Prostate gland (tissue), 2 donors: ENCODE data around the gene CYP2A6. TPM values are rescaled to one million over a fixed set of nuclear protein-coding genes. Genes with fewer than 3 reads are reported as not detected.
A peak's percentile ranks its signal among the peaks of the same experiment; 100 is the strongest.
"Not testable (repeated sequence)": the region's sequence is repeated elsewhere in the genome, so short reads cannot be mapped to it uniquely, and the experiment has no call there.

ENCODE experiments used
- DNase-seq: peaks from one replicate; pipeline ENCODE4 v3.0.0-alpha.2; 2019; ENCODE audit warnings: low spot score
- H3K27ac ChIP-seq, 2 donors: fragments of 200-600 bp; sonication (generic); 2 replicates each; pipeline ENCODE4 v1.5.1; 2017 to 2019
- H3K27me3 ChIP-seq: fragments of 200-600 bp; sonication (generic); replicated peaks from 2 replicates; pipeline ENCODE4 v1.5.1; 2019; ENCODE audit not compliant: insufficient read depth
- H3K36me3 ChIP-seq, 2 donors: fragments of 200-600 bp; sonication (generic); 1 replicate in 1 of 2; 2 replicates in 1 of 2; pipeline versions ENCODE4 v1.5.1 to v1.8.1; 2017 to 2019
- H3K4me1 ChIP-seq: fragments of 200-600 bp; sonication (generic); replicated peaks from 2 replicates; pipeline ENCODE4 v1.5.1; 2019
- H3K4me3 ChIP-seq, 2 donors: fragments of 200-600 bp; sonication (generic); 2 replicates each; pipeline ENCODE4 v1.5.1; 2017 to 2019
- H3K9me3 ChIP-seq: fragments of 200-600 bp; sonication (generic); 2 replicates; pipeline ENCODE4 v1.5.1; 2017
- POLR2A ChIP-seq: fragments of 450-650 bp; IDR thresholded peaks from one replicate; pipeline ENCODE4 v1.6.1; 2016; ENCODE audit warnings: antibody characterized with exemption, mild to moderate bottlenecking
- POLR2AphosphoS5 ChIP-seq: sonication (generic); formaldehyde crosslinking; IDR thresholded peaks from one replicate; pipeline ENCODE4 v1.6.1; 2017; ENCODE audit warnings: antibody characterized with exemption
- WGBS: methylation state at CpG from one replicate; pipeline ENCODE4 v1.1.5; 2018; 5-methylcytosine and 5-hydroxymethylcytosine counted together
- intact Hi-C: fragments of 100-400 bp; cut with DNase I; formaldehyde crosslinking; loops from one replicate; pipeline ENCODE4 v1.14.2; 2022
- total RNA-seq, 2 donors: library from RNA; depleted of rRNA; stranded (reverse); fragments of >200 nt; gene quantifications; one replicate each; pipeline ENCODE4 v1.1.0, GENCODE V29; 2016
- TF ChIP-seq, protein P1 (sequence below), 4 experiments: fragments of 200-600 bp in 2 of 4; fragments of 450-650 bp in 2 of 4; sonication (generic) in 2 of 4; IDR thresholded peaks; 1 replicate in 3 of 4; 2 replicates in 1 of 4; pipeline ENCODE4 v1.5.1; 2016 to 2019; ENCODE audit warnings: antibody characterized with exemption in 4 of 4, mild to moderate bottlenecking in 2 of 4, moderate library complexity in 2 of 4

CYP2A6 gene
- total RNA-seq, 2 donors from 2014 or later: 1.1 TPM; not detected in 1

DNA sequence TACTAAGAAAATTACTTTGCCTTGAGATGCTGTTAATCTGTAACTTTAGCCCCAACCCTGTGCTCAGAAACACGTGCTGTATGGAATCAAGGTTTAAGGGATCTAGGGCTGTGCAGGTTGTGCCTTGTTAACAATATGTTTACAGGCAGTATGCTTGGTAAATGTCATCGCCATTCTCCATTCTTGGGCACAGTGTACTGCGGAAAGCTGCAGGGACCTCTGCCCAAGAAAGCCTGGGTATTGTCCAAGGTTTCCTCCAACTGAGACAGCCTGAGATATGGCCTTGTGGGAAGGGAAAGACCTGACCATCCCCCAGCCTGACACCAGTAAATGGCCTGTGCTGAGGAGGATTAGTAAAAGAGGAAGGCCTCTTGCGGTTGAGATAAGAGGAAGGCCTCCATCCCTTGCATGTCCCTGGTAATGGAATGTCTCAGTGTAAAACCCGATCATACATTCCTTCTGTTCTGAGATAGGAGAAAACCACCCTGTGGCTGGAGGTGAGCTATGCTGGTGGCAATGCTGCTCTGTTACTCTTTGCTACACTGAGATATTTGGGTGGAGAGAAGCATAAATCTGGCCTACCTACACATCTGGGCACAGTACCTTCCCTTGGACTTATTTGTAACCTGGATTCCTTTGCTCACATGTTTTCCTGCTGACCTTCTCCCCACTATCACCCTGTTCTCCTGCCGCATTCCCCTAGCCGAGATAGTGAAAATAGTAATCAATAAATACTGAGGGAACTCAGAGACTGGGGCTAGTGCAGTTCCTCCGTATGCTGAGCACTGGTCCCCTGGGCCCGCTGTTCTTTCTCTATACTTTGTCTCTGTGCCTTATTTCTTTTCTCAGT, 27.3 kb downstream of the CYP2A6 start:
- TF ChIP-seq POLR2AphosphoS5: peak; percentile 79
- WGBS: 49% methylated on average over 9 of the region's 9 CpGs
- intact Hi-C loops: loop anchor here (5.0 kb wide), 1 partner anchor 161 kb away; no protein-coding TSS in a partner anchor
- H3K4me3 ChIP-seq, H3K9me3 ChIP-seq, H3K4me1 ChIP-seq, DNase-seq, H3K36me3 ChIP-seq, H3K27me3 ChIP-seq: not testable (repeated sequence)
- H3K27ac ChIP-seq: peak overlapping the region; percentile 50 to 74

DNA sequence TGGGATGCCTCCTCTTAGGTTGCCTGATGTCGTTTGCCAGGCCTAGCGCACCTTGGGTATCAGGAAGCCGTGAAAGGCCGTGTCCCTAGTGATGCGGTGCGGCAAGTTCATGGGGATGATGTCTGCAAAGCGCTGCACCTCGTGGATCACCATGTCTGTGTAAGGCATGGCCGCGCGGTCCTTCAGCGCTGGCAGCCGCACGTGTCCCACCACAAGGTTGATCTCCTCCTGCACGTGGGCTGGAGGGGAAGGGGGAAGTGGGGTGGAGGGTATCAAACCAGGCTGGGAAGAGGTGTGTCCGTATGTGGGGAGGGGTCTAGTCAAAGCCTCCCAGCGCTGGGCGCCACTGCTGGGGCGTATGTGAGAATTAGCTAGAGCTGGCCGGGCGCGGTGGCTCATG, 28.1 kb downstream of the CYP2A6 start:
- 91% methylated on average over 22 of the region's 22 CpGs for WGBS
- Histone ChIP-seq H3K4me3 (no peak overlapping the region), H3K27ac (peak overlapping the region; percentile 50 to 74), H3K27me3 (no peaks in the 10 kb centered on the region), H3K9me3 (no peaks in the 10 kb centered on the region), H3K36me3 (no peaks in the 10 kb centered on the region), H3K4me1 (peaks cover 3% of the 10 kb centered on the region)
- intact Hi-C loops: loop anchor here (5.0 kb wide), 1 partner anchor 160 kb away; no protein-coding TSS in a partner anchor
- DNase-seq: no peak
- TF ChIP-seq POLR2A (no peak), POLR2AphosphoS5 (no peak)
- TF ChIP-seq, protein P1, sequence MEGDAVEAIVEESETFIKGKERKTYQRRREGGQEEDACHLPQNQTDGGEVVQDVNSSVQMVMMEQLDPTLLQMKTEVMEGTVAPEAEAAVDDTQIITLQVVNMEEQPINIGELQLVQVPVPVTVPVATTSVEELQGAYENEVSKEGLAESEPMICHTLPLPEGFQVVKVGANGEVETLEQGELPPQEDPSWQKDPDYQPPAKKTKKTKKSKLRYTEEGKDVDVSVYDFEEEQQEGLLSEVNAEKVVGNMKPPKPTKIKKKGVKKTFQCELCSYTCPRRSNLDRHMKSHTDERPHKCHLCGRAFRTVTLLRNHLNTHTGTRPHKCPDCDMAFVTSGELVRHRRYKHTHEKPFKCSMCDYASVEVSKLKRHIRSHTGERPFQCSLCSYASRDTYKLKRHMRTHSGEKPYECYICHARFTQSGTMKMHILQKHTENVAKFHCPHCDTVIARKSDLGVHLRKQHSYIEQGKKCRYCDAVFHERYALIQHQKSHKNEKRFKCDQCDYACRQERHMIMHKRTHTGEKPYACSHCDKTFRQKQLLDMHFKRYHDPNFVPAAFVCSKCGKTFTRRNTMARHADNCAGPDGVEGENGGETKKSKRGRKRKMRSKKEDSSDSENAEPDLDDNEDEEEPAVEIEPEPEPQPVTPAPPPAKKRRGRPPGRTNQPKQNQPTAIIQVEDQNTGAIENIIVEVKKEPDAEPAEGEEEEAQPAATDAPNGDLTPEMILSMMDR (IDR thresholded peaks at IDR 0.05): no peak

DNA sequence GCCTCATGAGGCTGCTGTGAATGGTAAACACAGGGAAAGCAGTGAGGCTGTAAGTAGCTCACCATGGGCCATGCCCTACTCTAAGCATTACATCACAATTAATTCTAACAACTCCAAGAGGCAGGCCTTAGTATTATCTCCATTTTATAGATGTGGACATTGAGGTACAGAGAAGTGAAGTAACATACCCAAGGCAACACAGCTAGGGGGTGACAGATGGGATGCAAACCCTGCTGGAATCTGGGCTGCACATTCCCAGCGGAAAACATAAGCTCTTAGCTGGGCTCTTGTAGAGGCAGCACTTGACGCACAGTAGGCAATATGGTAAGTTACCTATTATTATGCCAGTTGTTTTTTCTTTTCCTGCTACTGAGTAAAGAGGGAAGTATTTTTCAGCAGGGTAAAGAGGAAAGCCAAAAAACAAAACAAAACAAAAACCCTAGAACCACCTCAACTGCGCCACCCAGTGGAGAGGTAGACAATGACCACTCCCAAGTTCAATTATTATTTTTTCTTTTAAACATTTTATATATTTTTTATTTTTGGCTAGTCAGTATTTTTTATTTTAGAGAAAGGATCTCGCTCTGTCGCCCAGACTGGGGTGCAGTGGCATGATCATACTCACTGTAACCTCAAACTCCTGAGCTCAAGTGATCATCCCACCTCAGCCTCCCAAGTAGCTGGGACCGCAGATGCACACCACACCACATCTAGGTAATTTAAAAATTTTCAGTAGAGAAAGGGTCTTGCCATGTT, 30.6 kb downstream of the CYP2A6 start:
- 54% methylated on average over 6 of the region's 6 CpGs for WGBS
- H3K27ac ChIP-seq: peak overlapping the region in 1 of 2 donors; percentile 24
- H3K9me3 ChIP-seq, H3K4me3 ChIP-seq, H3K4me1 ChIP-seq, H3K36me3 ChIP-seq, DNase-seq, H3K27me3 ChIP-seq: not testable (repeated sequence)
- intact Hi-C loops: loop anchor here (5.0 kb wide), 1 partner anchor 157 kb away; no protein-coding TSS in a partner anchor
- peak; percentile 41 for TF ChIP-seq POLR2AphosphoS5
- TF ChIP-seq, protein P1 (IDR thresholded peaks at IDR 0.05): peak; percentile 73 to 89 (median 83)

DNA sequence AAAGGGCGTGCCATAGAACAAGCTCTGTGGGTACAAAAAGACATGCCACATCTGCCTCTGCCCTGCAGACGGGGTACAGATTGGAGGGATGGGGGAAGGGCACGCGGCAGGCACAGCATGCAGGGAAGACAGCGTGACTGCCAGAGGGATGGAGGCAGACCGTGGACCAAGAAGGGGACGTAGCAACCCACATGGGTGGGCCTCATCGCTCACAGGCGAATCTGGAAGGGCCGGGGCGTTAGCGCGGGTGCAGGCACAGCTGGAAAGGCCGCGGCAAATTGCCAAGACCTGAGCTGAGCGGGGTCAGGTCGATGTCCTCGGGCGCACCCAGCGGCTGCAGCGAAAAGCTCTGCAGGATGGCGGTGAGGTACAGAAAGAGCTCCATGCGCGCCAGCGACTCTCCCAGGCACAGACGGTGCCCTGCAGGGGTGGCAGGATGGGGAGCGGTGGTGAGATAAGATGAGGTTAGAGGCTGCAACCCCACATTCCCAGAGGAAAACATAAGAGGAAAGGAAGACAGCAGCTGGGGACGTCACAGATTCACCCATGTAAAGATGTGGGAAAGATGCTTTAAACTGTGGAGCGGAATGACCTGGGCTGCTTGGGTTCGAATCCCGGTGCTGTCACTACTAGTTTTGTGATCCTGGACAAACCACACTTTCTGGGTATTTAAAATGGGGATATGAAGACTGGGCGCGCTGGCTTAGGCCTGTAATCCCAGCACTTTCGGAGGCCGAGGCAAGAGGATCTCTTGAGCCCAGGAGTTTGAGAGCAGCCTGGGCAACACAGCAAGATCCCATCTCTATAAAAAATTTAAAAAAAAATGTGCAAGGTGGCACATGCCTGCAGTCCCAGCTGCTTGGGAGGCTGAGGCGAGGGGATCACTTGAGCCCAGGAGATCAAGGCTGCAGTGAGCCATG, 31.5 kb downstream of the CYP2A6 start:
- H3K27ac ChIP-seq: peak overlapping the region in 1 of 2 donors; percentile 24
- peak overlapping the region in 1 of 2 donors; percentile 9 for H3K4me3 ChIP-seq

More for the DNA sequence above, 31.5 kb downstream of the CYP2A6 start:
- TF ChIP-seq, protein P1 (IDR thresholded peaks at IDR 0.05): peak in 2 of 4 experiments; percentile 37 to 39
- H3K9me3 ChIP-seq, intact Hi-C loops, H3K4me1 ChIP-seq, H3K36me3 ChIP-seq, H3K27me3 ChIP-seq, DNase-seq: not testable (repeated sequence)
- WGBS: 30% methylated on average over 25 of the region's 36 CpGs
